ENCODE data around the gene PSME3IP1.
"Not testable (repeated sequence)": the region's sequence is repeated elsewhere in the genome, so short reads cannot be mapped to it uniquely, and the experiment has no call there.

The PSME3IP1 gene

GRCh38 chr16:57115514-57116182 lies 70.2 kb downstream of the PSME3IP1 start:
- DNase-seq, result no peak

GRCh38 chr16:57115168-57115513 lies 70.7 kb downstream of the PSME3IP1 start:
- no peak for DNase-seq

DNA sequence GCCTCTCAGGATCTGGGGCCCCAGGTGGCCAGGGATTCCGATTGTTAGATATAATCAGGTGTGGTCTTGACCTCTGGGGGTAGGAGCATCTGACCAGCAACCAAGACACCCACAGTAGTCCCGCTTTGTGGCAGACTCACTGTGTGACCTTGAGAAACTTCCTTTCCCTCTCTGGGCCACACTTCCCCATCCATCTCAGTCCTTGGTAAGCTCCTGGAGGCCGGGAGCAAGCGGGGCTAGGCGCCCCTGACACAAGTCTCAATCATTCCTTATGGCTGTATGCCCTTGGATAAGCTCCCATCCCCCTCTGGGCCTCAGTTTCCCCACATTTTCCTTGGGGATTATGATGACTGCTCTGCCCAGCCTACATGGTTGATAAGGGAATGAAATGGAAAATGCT lies 72.2 kb downstream of the PSME3IP1 start:
- DNase-seq, result no peak

DNA sequence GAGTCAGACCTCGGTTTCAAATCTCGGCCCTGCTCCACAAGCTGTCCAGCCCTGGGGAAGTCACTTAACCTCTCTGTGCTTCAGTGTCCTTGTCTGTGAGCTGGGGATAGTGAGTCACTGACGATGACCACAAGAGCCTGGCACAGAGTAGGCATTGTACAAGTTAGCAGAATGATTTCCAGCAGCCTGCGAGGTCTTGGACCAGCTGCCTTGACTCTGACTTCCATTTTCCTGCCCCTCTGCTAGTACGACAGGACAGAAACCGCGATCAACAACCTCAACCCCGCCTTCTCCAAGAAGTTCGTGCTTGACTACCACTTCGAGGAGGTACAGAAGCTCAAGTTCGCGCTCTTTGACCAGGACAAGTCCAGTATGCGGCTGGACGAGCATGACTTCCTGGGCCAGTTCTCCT lies 72.8 kb downstream of the PSME3IP1 start:
- no peak for DNase-seq

GRCh38 chr16:57112403-57113041 lies 73.3 kb downstream of the PSME3IP1 start:
- no peak for DNase-seq

DNA sequence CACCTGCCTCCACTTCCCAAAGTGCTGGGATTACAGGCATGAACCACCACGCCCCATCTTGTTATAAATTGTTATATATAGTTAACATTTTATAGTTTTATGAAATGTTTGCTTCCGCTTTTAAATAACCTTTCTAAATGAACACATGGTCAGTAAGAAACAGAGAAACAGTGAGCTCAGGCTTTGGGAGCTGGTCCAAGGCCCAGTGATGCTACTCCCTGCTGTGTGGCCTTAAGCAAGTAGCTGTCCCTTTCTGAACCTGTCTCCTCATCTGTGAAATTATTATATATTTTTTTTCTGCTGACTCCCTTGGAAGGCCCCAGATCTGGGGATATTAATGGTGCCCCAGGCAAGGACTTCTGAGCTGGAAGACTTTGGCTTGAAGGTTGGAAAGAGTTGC lies 74.4 kb downstream of the PSME3IP1 start:
- DNase-seq, result no peak

GRCh38 chr16:57110937-57111336 lies 74.9 kb downstream of the PSME3IP1 start:
- DNase-seq, result no peak

DNA sequence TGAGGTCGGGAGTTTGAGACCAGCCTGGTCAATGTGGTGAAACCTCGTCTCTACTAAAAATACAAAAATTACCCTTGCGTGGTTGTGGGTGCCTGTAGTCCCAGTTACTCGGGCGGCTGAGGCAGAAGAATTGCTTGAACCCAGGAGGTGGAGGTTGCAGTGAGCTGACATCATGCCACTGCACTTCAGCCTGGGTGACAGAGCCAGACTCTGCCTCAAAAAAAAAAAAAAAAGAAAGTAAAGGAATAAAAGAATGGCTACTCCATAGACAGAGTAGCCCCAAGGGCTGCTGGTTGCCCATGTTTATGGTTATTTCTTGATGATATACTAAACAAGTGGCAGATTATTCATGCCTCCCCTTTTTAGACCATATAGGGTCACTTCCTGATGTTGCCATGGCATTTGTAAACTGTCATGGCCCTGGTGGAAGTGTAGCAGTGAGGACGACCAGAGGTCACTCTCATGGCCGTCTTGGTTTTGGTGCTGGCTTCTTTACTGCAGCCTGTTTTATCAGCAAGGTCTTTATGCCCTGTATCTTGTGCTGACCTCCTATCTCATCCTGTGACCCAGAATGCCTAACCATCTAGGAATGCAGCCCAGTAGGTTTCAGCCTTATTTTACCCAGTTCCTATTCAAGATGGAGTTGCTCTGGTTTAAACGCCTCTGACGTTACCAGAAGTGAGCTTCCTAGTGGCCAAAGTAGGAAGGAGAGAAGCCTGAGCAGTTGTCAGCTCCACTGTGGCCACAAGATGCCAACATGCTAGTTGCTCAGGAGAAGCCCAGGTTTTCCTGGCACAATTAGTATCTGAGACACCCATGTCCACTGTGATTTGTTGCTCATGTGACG lies 76.4 kb downstream of the PSME3IP1 start:
- not testable (repeated sequence) for DNase-seq

- no peak for DNase-seq
Measured at GRCh38 chr16:57108432-57108831, 77.4 kb downstream of the PSME3IP1 start.

- DNase-seq, result no peak
Measured at GRCh38 chr16:57107321-57107922, 78.4 kb downstream of the PSME3IP1 start.

DNA sequence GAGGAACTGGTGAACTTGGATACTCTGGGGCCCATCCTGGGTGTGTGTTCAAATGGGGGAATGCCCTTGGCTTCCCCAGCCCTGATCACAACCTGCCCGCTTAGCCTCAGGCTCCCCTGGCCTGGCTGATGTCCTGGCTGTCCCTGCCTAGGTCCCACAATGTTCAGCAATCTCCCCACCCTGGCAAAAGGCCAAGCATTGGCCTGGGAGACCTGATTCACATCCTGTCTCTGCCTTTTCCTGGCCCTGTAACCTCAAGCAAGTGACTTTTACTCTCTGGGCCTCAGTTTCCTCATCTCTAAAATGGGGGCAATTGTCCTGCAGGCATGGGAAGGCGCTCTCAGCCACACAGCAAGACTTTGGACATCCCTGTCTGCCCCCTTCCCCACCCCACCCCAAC lies 79.1 kb downstream of the PSME3IP1 start:
- no peak for DNase-seq

DNA sequence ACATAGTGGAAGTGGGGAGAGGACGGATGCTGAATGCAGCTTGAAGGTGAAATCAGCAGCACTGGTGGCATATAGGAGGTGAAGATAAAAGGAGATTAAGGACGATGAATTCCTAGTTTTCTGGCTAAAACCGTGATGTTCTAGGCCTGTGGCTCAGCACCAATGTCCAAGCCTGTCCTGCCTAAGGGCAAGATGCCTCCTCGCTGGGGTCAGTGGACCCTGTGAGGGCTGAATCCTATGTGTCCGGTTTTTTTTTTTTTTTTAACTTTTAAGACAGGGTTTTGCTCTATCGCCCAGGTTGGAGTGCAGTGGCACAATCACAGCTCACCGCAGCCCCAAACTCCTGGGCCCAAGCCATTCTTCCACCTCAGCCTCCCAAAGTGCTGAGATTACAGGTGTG lies 80.7 kb downstream of the PSME3IP1 start:
- no peak for DNase-seq

- DNase-seq, result no peak
Measured at GRCh38 chr16:57104706-57105105, 81.1 kb downstream of the PSME3IP1 start.

DNA sequence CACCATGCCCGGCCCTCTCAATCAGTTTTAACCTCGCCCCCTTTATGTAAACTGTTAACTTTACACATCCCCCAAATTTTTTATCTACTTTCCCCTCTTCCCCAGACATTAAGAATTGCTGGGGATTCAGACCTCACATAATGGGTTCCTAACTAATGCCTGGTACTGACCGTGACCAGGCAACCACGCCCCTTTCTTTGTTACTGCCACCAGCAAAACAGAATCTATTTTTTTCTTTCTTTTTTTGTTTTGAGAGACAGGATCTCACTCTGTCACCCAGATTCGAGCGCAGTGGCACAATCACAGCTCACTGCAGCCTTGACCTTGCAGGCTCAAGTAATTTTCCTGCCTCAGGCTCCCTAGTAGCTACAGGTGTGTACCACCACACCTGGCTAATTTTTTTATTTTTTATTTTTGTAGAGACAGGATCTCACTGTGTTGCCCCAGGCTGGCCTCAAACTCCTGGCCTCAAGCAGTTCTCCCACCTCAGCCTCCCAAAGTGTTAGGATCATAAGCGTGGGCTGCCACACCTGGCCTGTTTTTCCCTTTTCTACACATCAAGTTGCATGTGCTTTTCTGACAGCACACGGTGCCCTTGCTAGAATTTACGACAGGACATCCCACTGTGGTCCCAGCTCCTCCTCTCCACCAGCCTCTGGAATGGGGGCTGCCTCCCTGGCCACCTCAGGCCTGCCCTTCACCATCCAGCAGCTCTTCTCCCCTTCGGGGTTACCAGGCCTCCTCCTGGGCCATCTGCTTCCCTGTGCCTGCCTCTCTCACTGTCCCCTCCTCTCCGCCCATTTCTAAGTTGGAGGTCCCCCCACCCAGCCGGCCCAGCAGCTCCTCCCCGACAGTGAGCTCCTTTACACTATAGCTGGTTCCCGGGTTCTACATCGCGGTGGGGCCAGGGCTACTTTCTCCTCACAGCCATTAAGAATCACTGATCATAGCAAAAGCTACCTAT lies 82.7 kb downstream of the PSME3IP1 start:
- DNase-seq, result no peak

All from activated gamma-delta T cell (primary cell).